ENCODE results near the gene RAD51B.
A peak's percentile ranks its signal among the peaks of the same experiment; 100 is the strongest.

The RAD51B gene

GRCh38 chr14:68632054-68632895, 812.7 kb downstream of the RAD51B start:
- no peak for DNase-seq

DNA sequence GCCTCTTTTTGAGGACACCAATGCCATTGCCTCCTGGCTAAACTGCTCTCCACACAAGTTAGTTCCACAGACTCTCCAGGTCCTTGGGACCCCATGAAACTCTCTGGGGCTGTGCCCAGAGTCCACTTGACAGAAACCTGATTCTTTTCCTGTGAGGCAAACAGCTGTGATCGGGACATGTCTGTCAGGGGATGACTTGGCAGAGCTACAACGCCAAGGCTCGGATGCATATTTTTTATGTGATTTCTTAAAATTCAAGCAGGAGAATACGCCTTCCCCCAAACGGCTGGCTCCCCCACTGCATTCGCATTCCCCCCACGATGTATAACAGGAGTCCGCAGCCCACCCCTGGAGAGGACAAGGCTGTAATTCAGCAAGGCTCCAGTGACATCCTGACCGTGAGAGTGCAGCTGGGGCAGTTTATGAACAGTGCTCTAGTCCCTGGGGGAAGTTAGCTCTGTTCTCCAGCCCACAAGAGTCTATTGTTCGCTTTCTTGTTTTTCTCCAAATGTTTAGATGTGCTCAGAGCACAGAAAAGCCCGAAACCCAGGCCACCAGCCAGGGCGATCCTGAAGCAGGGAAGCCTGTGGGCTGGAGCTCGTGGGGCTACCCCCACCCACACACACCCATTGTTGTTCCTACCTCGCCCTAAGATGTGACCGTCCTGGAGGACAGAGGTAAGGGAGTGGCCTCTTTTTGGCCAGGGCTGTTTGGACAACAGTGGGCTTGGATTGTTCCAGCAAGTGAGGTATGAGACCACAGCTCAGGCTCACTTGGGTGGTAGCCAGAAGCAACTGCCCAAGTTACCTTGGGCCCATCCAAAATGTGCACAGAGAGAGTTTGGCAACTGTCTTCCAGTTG, 813.8 kb downstream of the RAD51B start:
- peak; percentile 76 to 94 for DNase-seq

- no peak for DNase-seq
Measured at GRCh38 chr14:68634332-68634731, 814.8 kb downstream of the RAD51B start.

DNA sequence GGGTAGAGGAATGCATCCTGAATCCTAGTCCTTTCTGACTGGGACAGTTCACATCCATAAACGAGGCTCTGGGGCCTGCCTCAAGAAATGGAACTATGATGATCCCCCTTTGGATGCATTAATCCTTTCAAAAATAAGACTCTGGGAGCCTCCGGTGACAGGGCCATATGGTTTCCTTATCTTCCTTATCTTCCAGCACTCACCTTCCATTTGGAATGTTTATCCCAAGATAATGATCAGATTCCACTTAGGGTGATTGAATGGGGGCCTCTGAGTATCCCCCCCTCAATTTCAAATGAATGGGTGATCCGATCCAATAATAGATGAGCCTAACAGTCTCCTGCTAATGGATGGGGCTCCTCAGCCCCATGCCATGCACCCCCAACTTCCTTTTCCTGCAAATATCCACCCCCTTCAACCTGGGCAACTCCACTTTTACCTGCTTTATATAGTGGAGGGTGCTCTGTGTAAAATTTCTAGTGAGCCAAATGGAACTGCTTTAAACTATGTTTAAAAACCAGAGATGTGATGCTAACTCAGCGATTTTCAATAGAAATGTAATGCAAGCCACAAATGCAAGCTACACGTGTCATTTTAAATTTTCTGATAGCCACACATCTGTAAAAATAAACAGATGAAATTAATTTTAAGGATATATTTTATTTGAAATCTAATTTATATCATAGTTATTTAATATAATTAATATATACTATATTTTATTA, 815.5 kb downstream of the RAD51B start:
- no peak for DNase-seq

DNA sequence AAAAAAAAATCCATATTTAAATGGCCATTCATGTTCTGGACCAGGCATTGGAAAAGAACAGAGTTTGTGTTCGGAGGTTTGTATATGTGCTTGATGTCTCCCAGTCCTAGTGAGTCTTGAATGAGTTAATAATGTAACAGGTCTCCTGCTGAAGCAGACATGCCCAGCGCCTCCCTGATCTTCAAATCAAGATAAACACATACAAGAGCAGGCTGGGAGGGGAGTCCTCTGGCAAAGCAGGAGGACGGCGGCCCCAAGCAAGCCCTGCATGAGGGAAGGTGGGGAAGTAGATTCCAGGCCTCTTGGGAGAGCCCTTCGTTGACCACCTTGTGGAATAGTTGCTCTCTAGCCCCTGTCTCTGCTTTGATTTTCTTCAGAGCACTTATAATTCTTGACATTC, 817.0 kb downstream of the RAD51B start:
- DNase-seq: no peak

DNA sequence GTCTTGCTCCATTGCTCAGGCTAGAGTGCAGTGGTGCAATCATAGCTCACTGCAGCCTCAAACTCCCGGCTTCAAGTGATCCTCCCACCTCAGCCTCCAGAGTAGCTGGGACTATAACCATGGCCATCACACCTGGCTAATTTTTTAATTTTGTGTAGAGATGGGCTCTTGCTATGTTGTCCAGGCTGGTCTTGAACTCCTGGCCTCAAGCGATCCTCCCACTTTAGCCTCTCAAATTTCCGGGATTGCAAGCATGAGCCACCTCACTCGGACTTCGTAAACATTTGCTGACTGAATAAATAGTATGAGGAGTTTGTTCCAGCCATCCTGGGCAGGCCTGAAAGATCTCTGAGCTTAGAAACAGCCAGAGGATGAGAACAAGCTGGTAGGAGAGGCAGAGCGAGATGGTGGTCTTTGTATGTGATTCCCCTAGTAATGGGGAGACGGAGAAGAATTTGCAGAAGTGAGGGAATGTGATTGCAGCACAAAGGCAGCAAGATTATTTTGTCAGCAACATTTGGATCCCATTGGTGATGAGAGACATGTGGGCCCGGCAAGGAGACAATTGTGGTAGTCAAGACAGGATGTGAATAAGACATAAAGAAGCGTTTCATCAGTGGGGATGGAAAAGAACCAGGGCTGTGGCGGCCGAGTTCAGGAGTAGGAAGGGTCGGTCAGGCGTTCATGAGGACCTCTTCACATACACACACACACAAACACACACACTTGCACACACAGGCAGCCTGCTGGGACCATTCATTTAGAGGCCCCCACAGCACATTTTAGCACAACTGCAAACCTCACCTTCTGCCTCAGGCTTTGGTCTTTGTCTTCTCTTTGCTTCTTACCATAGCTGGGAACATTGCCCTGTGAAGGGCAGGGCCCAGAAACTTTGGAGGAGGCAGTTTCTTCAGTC, 817.8 kb downstream of the RAD51B start:
- DNase-seq: peak; percentile 31 to 34

GRCh38 chr14:68638141-68638999, 818.8 kb downstream of the RAD51B start:
- no peak for DNase-seq

GRCh38 chr14:68639000-68639757, 819.6 kb downstream of the RAD51B start:
- DNase-seq: peak in 1 of 2 donors; percentile 56

GRCh38 chr14:68639758-68640574, 820.4 kb downstream of the RAD51B start:
- no peak for DNase-seq

DNA sequence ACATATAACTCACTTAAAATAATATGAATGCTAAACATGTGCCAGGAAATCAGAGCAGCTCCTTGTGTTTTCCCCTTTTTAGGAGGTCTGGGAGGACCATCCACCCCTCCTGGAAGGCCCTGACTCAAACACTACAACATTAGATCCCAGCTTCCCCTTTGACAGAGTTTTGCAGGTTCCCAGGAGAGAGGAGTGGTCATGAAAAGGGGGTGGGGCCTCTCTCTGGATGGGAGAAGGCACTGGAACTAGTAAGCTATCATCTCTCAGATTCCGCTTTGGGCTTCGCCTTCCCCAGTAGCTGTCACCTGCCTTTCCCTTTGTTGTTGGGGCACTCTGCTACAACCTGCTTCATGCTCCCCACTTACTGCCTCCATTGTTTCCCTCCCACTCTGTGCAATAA, 824.1 kb downstream of the RAD51B start:
- DNase-seq: no peak

GRCh38 chr14:68644101-68644500, 824.5 kb downstream of the RAD51B start:
- no peak for DNase-seq

- no peak for DNase-seq
Measured at GRCh38 chr14:68645371-68645770, 825.8 kb downstream of the RAD51B start.

DNA sequence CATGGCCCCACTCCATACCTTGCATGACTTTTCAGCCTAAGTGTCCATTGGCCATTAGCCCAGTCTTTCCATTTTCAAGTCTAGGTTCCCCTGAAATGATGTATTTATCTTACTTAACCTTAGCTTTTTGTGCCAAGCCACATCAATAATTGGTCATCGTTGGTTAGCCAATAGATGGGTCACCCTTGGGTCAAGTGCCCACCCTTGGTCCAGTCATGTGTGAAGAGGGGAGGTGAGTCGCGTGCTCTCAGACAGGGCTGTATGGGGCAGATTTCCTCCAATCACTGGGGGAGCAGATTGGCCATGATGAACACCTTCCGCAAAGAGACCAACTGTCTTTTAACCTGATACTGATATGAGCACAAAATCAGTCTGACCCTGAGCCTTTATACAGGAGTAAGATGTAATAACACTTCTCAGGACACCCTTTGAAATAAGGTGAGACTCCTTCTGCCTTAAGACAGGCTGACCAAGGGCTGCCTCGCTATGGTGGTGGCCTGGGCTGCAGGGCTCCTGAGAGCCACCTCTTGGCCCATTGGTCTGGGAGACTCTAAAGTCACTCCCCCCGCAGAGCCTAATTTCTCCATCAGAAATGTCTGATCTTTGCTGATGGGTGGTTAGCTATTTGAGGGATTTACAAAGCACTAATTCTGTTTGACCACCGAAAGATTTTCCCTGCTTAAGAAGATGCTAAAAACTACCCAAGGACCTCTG, 830.1 kb downstream of the RAD51B start:
- DNase-seq: no peak

GRCh38 chr14:68650404-68650994, 830.9 kb downstream of the RAD51B start:
- DNase-seq: no peak

- no peak for DNase-seq
Measured at GRCh38 chr14:68651075-68651474, 831.5 kb downstream of the RAD51B start.

DNA sequence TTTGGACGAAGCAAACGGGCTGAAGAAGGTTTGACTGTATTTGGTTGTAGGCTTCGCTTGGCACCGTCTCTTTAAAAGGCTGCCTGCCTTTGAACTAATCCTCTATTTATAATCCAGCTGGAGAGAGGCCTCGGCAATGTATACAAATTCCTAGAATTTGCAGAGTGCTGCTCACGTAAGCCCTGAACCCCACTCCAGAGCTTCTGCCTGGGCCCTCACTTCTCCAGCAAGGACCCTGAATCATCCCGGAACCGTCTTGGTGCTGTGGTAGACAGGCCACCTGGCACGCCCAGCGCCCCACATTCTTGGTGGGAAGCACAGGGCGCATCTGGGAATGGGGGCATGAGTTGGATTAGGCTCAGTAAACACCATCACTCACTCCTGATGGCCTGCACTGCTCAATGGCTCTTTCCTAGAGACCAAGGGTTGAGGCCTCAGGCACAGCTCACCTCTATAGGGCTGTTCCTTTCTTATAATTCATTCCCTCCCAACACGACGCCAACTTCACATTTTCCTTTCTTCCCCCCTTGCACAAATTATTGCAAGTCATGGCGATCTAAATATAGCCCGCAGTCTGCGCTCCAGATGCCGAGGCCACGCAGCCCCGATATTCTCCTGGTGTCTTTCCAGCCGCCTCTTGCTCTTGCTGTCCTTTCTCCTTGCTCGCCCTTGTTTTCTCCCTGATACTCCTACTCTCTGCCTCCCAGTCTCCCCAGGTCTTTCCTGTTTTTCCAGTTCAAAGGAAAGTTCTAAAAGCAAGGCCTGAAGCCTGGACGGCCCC, 832.3 kb downstream of the RAD51B start:
- DNase-seq: no peak

- DNase-seq: no peak
Measured at GRCh38 chr14:68652433-68652690, 832.8 kb downstream of the RAD51B start.

GRCh38 chr14:68653108-68653507, 833.5 kb downstream of the RAD51B start:
- DNase-seq: no peak
